HepG2 (cell line): ENCODE measurements around the gene NEURL3. TPM values are rescaled to one million over a fixed set of nuclear protein-coding genes. Genes with fewer than 3 reads are reported as not detected.
A peak's percentile ranks its signal among the peaks of the same experiment; 100 is the strongest.

Experiments used
- DR1 ChIP-seq: sonication (generic); formaldehyde crosslinking; IDR thresholded peaks from 2 replicates; pipeline ENCODE4 v1.8.0; 2021; ENCODE audit warnings: mild to moderate bottlenecking, missing genetic modification reagents, inconsistent platforms
- GTF3A ChIP-seq: sonication (generic); formaldehyde crosslinking; conservative IDR thresholded peaks from 2 replicates; pipeline ENCODE4 v1.4.0; 2020; ENCODE audit warnings: mild to moderate bottlenecking, missing genetic modification reagents
- POLR2G ChIP-seq: fragments of 200-400 bp; formaldehyde crosslinking; IDR thresholded peaks from 2 replicates; pipeline ENCODE4 v1.6.1; 2018; ENCODE audit warnings: mild to moderate bottlenecking, low read depth, low read length, moderate library complexity
- SATB2 ChIP-seq: sonication (generic); formaldehyde crosslinking; IDR thresholded peaks from 2 replicates; pipeline ENCODE4 v1.5.0; 2020; ENCODE audit warnings: missing genetic modification reagents
- SNAPC2 ChIP-seq: sonication (generic); formaldehyde crosslinking; IDR thresholded peaks from 2 replicates; pipeline ENCODE4 v1.8.1; 2022; ENCODE audit warnings: mild to moderate bottlenecking, missing genetic modification reagents
- TARDBP ChIP-seq: sonication (generic); formaldehyde crosslinking; IDR thresholded peaks from 2 replicates; pipeline ENCODE4 v1.8.0; 2022; ENCODE audit warnings: mild to moderate bottlenecking, missing genetic modification reagents
- ZNF17 ChIP-seq: sonication (generic); formaldehyde crosslinking; IDR thresholded peaks from 2 replicates; pipeline ENCODE4 v1.5.0; 2020; ENCODE audit warnings: mild to moderate bottlenecking, missing genetic modification reagents
- ZNF577 ChIP-seq: sonication (generic); formaldehyde crosslinking; IDR thresholded peaks from 2 replicates; pipeline ENCODE4 v1.4.0; 2020; ENCODE audit warnings: mild to moderate bottlenecking, low read depth, missing genetic modification reagents, borderline replicate concordance
- ZNF841 ChIP-seq: sonication (generic); formaldehyde crosslinking; IDR thresholded peaks from 2 replicates; pipeline ENCODE4 v1.8.1; 2023; ENCODE audit warnings: missing genetic modification reagents, borderline replicate concordance
- ZSCAN21 ChIP-seq: sonication (generic); formaldehyde crosslinking; IDR thresholded peaks from 2 replicates; pipeline ENCODE4 v1.8.0; 2022; ENCODE audit warnings: mild to moderate bottlenecking, missing genetic modification reagents, moderate library complexity, borderline replicate concordance
- polyA plus RNA-seq, 8 experiments: library from polyadenylated mRNA; depleted of rRNA in 3 of 8; stranded (reverse) in 7 of 8; unstranded in 1 of 8; fragments of >200 nt; fragmentation: Illumina TruSeq in 4 of 8; extraction: Trizol in 4 of 8; gene quantifications; 2 replicates each; pipeline versions ENCODE4 v1.2.1 to v1.2.3, GENCODE V29; 2011 to 2016; ENCODE audit warnings: low read depth in 4 of 8, missing spikeins in 1 of 8, mixed read lengths in 1 of 8; ENCODE audit not compliant: insufficient read depth in 1 of 8
- total RNA-seq, 5 experiments: library from RNA; depleted of rRNA; stranded (reverse); fragments of >200 nt; fragmentation: Illumina TruSeq; extraction: Trizol; gene quantifications; 2 replicates each; pipeline ENCODE4 v1.2.3, GENCODE V29; 2016; ENCODE audit warnings: low read depth in 1 of 5
- TF ChIP-seq, protein P1 (sequence below): sonication (generic); formaldehyde crosslinking; IDR thresholded peaks from 2 replicates; pipeline ENCODE4 v1.4.0; 2020; ENCODE audit warnings: mild to moderate bottlenecking, missing genetic modification reagents, borderline replicate concordance
- TF ChIP-seq, protein P2 (sequence below): sonication (generic); formaldehyde crosslinking; IDR thresholded peaks from 2 replicates; pipeline ENCODE4 v1.5.0; 2020; ENCODE audit warnings: missing genetic modification reagents
- TF ChIP-seq, protein P3 (sequence below): sonication (generic); IDR thresholded peaks from 2 replicates; pipeline ENCODE4 v1.6.1; 2016; ENCODE audit warnings: low read depth, borderline replicate concordance
- TF ChIP-seq, protein P4 (sequence below): sonication (generic); formaldehyde crosslinking; IDR thresholded peaks from 2 replicates; pipeline ENCODE4 v1.5.1; 2020; ENCODE audit warnings: mild to moderate bottlenecking, moderate library complexity, missing genetic modification reagents
- TF ChIP-seq, protein P5 (sequence below): conservative IDR thresholded peaks from 2 replicates; pipeline ENCODE4 v1.6.1; 2018; ENCODE audit warnings: missing genetic modification reagents
- TF ChIP-seq, protein P6 (sequence below): IDR thresholded peaks from 2 replicates; pipeline ENCODE4 v1.6.1; 2016; ENCODE audit warnings: control low read depth

Gene NEURL3
- total and polyA plus RNA-seq, 2 of the 13 experiments (the other 11 are each of a cell fraction or from before 2014, with no cell fraction given), result 0.16 to 1.2 TPM

DNA sequence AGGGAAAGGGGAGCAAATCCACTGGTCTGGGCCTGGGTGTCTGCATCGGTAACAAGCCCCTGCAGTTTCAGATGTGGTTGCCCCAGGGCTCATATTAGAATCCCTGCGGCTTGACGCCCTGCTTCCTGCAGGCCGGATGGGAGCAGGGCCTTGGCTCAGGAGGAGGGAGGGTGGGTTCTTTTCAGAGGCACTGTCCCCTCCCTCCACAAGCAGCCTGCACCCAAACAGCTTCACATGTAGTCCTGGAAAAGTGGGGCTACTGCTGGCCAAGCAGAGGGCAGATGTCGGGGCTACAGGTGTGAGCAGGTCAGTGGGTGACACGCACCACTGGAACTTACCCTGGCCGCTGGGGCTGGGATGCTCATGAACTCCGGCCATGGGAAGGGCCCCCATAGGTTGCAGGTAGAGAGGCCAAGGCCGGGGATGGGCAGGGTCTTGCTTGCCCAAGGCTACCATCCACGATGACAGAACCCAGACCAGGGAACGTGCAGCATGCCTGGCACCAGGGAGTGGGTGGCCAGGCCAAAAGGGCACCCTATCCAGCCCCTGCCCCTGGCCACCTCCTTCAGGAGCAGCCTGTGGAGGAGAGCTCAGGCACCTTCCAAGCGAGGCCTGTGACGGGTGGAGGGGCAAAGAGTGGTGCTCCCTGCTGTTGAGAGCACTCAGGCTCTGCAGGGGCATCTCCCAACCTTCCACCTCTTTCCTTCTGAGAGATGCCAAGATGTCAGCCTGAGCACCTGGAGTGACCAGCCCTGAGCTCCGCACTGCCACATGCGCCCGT, 48.2 kb upstream of the NEURL3 start (continued):
- TF ChIP-seq, protein P1, sequence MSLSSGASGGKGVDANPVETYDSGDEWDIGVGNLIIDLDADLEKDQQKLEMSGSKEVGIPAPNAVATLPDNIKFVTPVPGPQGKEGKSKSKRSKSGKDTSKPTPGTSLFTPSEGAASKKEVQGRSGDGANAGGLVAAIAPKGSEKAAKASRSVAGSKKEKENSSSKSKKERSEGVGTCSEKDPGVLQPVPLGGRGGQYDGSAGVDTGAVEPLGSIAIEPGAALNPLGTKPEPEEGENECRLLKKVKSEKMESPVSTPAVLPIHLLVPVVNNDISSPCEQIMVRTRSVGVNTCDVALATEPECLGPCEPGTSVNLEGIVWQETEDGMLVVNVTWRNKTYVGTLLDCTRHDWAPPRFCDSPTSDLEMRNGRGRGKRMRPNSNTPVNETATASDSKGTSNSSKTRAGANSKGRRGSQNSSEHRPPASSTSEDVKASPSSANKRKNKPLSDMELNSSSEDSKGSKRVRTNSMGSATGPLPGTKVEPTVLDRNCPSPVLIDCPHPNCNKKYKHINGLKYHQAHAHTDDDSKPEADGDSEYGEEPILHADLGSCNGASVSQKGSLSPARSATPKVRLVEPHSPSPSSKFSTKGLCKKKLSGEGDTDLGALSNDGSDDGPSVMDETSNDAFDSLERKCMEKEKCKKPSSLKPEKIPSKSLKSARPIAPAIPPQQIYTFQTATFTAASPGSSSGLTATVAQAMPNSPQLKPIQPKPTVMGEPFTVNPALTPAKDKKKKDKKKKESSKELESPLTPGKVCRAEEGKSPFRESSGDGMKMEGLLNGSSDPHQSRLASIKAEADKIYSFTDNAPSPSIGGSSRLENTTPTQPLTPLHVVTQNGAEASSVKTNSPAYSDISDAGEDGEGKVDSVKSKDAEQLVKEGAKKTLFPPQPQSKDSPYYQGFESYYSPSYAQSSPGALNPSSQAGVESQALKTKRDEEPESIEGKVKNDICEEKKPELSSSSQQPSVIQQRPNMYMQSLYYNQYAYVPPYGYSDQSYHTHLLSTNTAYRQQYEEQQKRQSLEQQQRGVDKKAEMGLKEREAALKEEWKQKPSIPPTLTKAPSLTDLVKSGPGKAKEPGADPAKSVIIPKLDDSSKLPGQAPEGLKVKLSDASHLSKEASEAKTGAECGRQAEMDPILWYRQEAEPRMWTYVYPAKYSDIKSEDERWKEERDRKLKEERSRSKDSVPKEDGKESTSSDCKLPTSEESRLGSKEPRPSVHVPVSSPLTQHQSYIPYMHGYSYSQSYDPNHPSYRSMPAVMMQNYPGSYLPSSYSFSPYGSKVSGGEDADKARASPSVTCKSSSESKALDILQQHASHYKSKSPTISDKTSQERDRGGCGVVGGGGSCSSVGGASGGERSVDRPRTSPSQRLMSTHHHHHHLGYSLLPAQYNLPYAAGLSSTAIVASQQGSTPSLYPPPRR (CRISPR knock-in tag), result no peak
- TF ChIP-seq, protein P2, sequence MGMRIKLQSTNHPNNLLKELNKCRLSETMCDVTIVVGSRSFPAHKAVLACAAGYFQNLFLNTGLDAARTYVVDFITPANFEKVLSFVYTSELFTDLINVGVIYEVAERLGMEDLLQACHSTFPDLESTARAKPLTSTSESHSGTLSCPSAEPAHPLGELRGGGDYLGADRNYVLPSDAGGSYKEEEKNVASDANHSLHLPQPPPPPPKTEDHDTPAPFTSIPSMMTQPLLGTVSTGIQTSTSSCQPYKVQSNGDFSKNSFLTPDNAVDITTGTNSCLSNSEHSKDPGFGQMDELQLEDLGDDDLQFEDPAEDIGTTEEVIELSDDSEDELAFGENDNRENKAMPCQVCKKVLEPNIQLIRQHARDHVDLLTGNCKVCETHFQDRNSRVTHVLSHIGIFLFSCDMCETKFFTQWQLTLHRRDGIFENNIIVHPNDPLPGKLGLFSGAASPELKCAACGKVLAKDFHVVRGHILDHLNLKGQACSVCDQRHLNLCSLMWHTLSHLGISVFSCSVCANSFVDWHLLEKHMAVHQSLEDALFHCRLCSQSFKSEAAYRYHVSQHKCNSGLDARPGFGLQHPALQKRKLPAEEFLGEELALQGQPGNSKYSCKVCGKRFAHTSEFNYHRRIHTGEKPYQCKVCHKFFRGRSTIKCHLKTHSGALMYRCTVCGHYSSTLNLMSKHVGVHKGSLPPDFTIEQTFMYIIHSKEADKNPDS (CRISPR knock-in tag), result 0 out of 2 replicates have a peak, but pooled peaks have one; percentile 39
- TF ChIP-seq, protein P3, sequence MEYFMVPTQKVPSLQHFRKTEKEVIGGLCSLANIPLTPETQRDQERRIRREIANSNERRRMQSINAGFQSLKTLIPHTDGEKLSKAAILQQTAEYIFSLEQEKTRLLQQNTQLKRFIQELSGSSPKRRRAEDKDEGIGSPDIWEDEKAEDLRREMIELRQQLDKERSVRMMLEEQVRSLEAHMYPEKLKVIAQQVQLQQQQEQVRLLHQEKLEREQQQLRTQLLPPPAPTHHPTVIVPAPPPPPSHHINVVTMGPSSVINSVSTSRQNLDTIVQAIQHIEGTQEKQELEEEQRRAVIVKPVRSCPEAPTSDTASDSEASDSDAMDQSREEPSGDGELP, result no peak
- no peak for TF ChIP-seq GTF3A (CRISPR knock-in tag)
- TF ChIP-seq ZNF841 (CRISPR knock-in tag), result no peak
- no peak for TF ChIP-seq SATB2
- no peak for TF ChIP-seq TARDBP (CRISPR knock-in tag)
- no peak for TF ChIP-seq DR1 (CRISPR knock-in tag)
- TF ChIP-seq ZSCAN21 (CRISPR knock-in tag), result no peak
- TF ChIP-seq SNAPC2, result no peak
- TF ChIP-seq, protein P4, sequence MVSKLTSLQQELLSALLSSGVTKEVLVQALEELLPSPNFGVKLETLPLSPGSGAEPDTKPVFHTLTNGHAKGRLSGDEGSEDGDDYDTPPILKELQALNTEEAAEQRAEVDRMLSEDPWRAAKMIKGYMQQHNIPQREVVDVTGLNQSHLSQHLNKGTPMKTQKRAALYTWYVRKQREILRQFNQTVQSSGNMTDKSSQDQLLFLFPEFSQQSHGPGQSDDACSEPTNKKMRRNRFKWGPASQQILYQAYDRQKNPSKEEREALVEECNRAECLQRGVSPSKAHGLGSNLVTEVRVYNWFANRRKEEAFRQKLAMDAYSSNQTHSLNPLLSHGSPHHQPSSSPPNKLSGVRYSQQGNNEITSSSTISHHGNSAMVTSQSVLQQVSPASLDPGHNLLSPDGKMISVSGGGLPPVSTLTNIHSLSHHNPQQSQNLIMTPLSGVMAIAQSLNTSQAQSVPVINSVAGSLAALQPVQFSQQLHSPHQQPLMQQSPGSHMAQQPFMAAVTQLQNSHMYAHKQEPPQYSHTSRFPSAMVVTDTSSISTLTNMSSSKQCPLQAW (CRISPR knock-in tag), result no peak
- no peak for TF ChIP-seq ZNF17 (CRISPR knock-in tag)
- TF ChIP-seq, protein P5, sequence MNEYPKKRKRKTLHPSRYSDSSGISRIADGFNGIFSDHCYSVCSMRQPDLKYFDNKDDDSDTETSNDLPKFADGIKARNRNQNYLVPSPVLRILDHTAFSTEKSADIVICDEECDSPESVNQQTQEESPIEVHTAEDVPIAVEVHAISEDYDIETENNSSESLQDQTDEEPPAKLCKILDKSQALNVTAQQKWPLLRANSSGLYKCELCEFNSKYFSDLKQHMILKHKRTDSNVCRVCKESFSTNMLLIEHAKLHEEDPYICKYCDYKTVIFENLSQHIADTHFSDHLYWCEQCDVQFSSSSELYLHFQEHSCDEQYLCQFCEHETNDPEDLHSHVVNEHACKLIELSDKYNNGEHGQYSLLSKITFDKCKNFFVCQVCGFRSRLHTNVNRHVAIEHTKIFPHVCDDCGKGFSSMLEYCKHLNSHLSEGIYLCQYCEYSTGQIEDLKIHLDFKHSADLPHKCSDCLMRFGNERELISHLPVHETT (CRISPR knock-in tag), result no peak
- TF ChIP-seq, protein P6, sequence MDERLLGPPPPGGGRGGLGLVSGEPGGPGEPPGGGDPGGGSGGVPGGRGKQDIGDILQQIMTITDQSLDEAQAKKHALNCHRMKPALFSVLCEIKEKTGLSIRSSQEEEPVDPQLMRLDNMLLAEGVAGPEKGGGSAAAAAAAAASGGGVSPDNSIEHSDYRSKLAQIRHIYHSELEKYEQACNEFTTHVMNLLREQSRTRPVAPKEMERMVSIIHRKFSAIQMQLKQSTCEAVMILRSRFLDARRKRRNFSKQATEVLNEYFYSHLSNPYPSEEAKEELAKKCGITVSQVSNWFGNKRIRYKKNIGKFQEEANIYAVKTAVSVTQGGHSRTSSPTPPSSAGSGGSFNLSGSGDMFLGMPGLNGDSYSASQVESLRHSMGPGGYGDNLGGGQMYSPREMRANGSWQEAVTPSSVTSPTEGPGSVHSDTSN (CRISPR knock-in tag), result no peak
- TF ChIP-seq POLR2G, result no peak
- no peak for TF ChIP-seq ZNF577 (CRISPR knock-in tag)
